ENCODE results near the gene WTAP.
"Not testable (repeated sequence)": the region's sequence is repeated elsewhere in the genome, so short reads cannot be mapped to it uniquely, and the experiment has no call there.

WTAP gene

GRCh38 chr6:159693128-159693893, 34.0 kb upstream of the WTAP start, which contains the start of gene SOD2:
SOD2 (minus strand) TSS chr6:159693241; CDS start chr6:159693167, 74 bp downstream.
- FAIRE-seq (peak; percentile 76), DNase-seq (ENCODE audit: extremely low spot score, insufficient read length, low read depth) (peak; percentile 71)

GRCh38 chr6:159693894-159694545, 33.3 kb upstream of the WTAP start:
- DNase-seq (ENCODE audit: extremely low spot score, insufficient read length, low read depth) (no peak), FAIRE-seq (peak; percentile 41)

- DNase-seq (ENCODE audit: extremely low spot score, insufficient read length, low read depth): no peak
- no peak for FAIRE-seq
These were observed 31.3 kb upstream of the WTAP start for GRCh38 chr6:159695984-159696383.

GRCh38 chr6:159700970-159701369, 26.3 kb upstream of the WTAP start:
- FAIRE-seq (no peak), DNase-seq (ENCODE audit: extremely low spot score, insufficient read length, low read depth) (no peak)

GRCh38 chr6:159701413-159701999, 25.8 kb upstream of the WTAP start:
- no peak for DNase-seq (ENCODE audit: extremely low spot score, insufficient read length, low read depth)
- FAIRE-seq: no peak

GRCh38 chr6:159710603-159711002, 16.7 kb upstream of the WTAP start:
- not testable (repeated sequence) for FAIRE-seq

GRCh38 chr6:159712389-159712788, 14.9 kb upstream of the WTAP start:
- not testable (repeated sequence) for DNase-seq (ENCODE audit: extremely low spot score, insufficient read length, low read depth); FAIRE-seq

More at GRCh38 chr6:159710603-159711002, 16.7 kb upstream of the WTAP start:
- DNase-seq (ENCODE audit: extremely low spot score, insufficient read length, low read depth): not testable (repeated sequence)

GRCh38 chr6:159713984-159714383, 13.3 kb upstream of the WTAP start:
- no peak for DNase-seq (ENCODE audit: extremely low spot score, insufficient read length, low read depth)
- no peak for FAIRE-seq

GRCh38 chr6:159714404-159714803, 12.9 kb upstream of the WTAP start:
- FAIRE-seq: no peak
- no peak for DNase-seq (ENCODE audit: extremely low spot score, insufficient read length, low read depth)

- no peak for FAIRE-seq
These were observed 12.1 kb upstream of the WTAP start for GRCh38 chr6:159715166-159715565.

GRCh38 chr6:159715605-159716004, 11.7 kb upstream of the WTAP start:
- FAIRE-seq: no peak

More at GRCh38 chr6:159715166-159715565, 12.1 kb upstream of the WTAP start:
- DNase-seq (ENCODE audit: extremely low spot score, insufficient read length, low read depth): no peak

GRCh38 chr6:159716247-159717096, 10.8 kb upstream of the WTAP start:
- FAIRE-seq (no peak), DNase-seq (ENCODE audit: extremely low spot score, insufficient read length, low read depth) (no peak)

More at GRCh38 chr6:159715605-159716004, 11.7 kb upstream of the WTAP start:
- no peak for DNase-seq (ENCODE audit: extremely low spot score, insufficient read length, low read depth)

- DNase-seq (ENCODE audit: extremely low spot score, insufficient read length, low read depth): no peak
These were observed 8.7 kb upstream of the WTAP start for GRCh38 chr6:159718634-159719033.

GRCh38 chr6:159719287-159719686, 8.0 kb upstream of the WTAP start:
- no peak for FAIRE-seq

More at GRCh38 chr6:159718634-159719033, 8.7 kb upstream of the WTAP start:
- no peak for FAIRE-seq

GRCh38 chr6:159720708-159721107, 6.6 kb upstream of the WTAP start:
- FAIRE-seq (peak; percentile 9), DNase-seq (ENCODE audit: extremely low spot score, insufficient read length, low read depth) (peak; percentile 28)

More at GRCh38 chr6:159719287-159719686, 8.0 kb upstream of the WTAP start:
- no peak for DNase-seq (ENCODE audit: extremely low spot score, insufficient read length, low read depth)

GRCh38 chr6:159721981-159722380, 5.3 kb upstream of the WTAP start:
- FAIRE-seq; DNase-seq (ENCODE audit: extremely low spot score, insufficient read length, low read depth): not testable (repeated sequence)

GRCh38 chr6:159722655-159723054, 4.7 kb upstream of the WTAP start:
- no peak for FAIRE-seq
- DNase-seq (ENCODE audit: extremely low spot score, insufficient read length, low read depth): no peak

- FAIRE-seq (no peak), DNase-seq (ENCODE audit: extremely low spot score, insufficient read length, low read depth) (no peak)
These were observed 4.0 kb upstream of the WTAP start for GRCh38 chr6:159723259-159723658.

- DNase-seq (ENCODE audit: extremely low spot score, insufficient read length, low read depth) (no peak), FAIRE-seq (no peak)
These were observed 2.5 kb upstream of the WTAP start for GRCh38 chr6:159724778-159725177.

- FAIRE-seq; DNase-seq (ENCODE audit: extremely low spot score, insufficient read length, low read depth): not testable (repeated sequence)
These were observed 2.1 kb upstream of the WTAP start for GRCh38 chr6:159725208-159725607.

Measured in GM18507 (cell line).